ENCODE data around the gene ADAMTS9.

The ADAMTS9 gene

GRCh38 chr3:64483467-64483866 is 204.3 kb downstream of the ADAMTS9 start:
- no peak for DNase-seq

GRCh38 chr3:64475037-64475436 is 212.8 kb downstream of the ADAMTS9 start:
- DNase-seq, result no peak

- DNase-seq, result no peak
Measured at GRCh38 chr3:64473466-64473865, 214.3 kb downstream of the ADAMTS9 start.

GRCh38 chr3:64470436-64470835 is 217.4 kb downstream of the ADAMTS9 start:
- no peak for DNase-seq

- DNase-seq, result no peak
Measured at GRCh38 chr3:64467255-64467944, 220.4 kb downstream of the ADAMTS9 start.
